Right lung (tissue), 5 donors: Measurements from ENCODE around the gene SPEF2. TPM values are rescaled to one million over a fixed set of nuclear protein-coding genes. Genes with fewer than 3 reads are reported as not detected.

ENCODE experiments used
- DNase-seq, 2 donors: peaks; one replicate each; pipeline ENCODE4 v3.0.0-alpha.2; 2013
- polyA plus RNA-seq, 5 donors: library from polyadenylated mRNA; unstranded; fragments of 120-200 nt; gene quantifications; one replicate each; pipeline versions ENCODE4 v1.2.1 to v1.2.3, GENCODE V29; 2013; ENCODE audit warnings: inconsistent platforms in 1 of 5, low replicate concordance in 1 of 5; ENCODE audit not compliant: insufficient read length in 5 of 5, insufficient read depth in 1 of 5

The SPEF2 gene
- polyA plus RNA-seq, 5 donors, result 29.3 to 56.4 (median 52.8) TPM

DNA sequence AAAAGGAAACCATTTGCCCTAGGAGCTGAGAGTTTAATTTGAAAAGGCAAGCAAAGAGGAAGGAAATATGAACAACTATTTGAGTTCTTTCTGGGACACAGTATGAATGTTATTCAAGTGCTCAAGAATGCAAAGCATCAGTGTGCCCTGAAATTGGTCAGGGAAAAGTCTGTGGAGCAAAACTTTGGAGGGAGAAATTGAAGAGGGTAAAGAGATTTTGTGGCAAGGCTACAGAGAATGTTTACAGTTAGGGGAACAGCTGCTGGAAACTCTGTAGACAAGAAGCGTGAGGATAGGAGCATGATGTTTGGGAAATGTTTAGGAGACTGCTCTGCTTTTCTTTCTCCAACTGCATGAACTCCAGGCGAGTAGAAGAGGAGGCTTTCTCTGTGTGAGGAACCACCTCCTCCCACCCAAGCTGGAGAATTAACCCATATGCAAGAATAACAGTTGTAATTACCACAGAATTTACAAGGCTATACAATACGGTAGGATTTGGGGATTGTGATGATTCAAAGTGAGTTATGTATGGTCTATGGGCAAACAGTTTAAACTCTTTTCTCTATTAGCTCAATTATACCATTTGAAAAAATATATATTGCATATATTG lies 163.6 kb downstream of the SPEF2 start:
- DNase-seq, result no peak

DNA sequence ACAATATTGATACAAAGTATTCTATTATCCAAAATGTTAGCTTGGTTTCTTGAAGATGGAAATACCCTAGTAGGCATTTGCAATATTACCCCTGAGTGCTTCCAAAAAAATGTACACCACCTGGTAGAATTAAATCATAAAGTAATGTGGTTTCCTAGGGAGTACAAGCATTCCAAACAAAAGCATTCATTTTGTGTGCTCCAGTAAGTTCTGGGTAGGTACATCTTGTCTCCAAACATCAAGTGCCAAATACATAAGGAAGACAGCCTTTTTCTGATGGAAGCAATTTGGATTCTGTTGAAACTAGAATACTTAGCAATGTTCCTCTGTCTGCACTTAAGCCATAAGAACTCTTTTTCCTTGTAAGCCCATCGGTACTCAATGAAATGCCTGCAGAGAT lies 165.9 kb downstream of the SPEF2 start:
- no peak for DNase-seq

DNA sequence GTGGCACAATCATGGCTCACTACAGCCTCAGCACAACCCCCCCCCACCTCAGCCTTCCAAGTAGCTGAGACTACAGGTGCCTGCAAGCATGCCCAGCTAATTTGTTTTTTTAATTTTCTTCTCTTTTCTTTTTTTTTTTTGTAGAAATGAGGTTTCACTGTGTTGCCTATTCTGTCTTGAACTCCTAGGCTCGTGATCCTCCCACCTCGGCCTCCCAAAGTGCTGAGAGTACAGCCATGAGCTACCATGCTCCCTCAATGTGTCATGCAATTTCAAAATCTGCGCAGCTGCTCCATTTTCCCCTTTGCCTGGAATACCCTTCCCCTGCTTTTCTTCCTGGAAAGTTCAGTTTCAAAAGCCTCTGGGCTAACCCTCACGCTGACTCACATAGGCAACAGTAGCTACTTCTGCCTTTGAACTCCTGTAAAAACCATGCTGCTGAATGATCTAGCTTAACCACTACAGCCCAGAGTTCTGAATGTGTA lies 168.0 kb downstream of the SPEF2 start:
- DNase-seq, result no peak

DNA sequence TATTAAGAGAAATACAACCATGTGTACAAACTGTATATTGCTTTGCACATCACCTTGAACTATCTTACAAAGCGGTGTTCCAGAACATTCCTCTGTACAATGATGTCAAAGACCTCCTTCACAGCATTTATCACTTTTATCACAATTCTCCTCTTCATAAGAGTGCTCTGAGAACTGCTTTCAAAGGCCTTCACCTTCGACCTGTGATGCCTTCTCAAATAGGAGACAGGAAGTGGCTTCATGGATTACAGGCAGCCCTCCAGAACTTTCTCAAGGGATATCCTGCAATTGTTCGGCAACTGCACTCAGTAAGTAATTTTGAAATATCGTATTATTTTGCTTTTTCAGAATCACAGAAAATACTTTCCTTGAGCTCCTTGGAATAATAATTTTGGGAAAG lies 171.1 kb downstream of the SPEF2 start:
- DNase-seq, result no peak

DNA sequence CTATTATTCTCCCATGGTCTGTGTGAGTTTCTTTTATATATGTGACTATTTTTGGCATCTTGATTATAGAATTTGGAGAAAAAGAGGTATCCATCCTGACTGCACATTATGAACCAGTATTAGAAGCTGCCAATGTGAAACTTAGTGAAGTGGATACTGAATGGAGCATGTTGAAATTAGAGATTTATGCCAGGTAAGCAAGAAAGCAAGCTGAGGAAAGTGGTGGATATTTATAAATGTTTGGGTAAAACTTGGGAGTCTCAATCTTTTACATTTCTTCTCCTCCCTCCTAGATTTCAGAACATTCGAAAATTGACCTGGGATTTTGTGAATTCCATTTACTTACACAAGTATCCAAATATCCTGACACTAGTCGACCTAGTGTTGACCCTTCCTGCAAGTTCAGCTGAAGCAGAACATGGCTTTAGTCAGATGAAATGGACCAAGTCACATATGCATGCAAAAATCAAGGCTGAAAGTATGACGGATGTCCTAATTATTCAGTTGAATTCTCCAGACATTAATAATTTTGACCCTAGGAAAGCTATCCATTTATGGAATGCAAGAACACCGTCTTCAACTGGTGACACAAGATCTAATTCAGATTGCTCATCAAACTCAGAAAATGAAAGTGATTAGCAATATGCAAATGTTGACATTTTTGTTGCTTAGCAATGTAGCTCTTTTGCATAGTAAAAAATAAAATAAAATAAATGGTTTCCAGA lies 172.2 kb downstream of the SPEF2 start:
- DNase-seq, result no peak

DNA sequence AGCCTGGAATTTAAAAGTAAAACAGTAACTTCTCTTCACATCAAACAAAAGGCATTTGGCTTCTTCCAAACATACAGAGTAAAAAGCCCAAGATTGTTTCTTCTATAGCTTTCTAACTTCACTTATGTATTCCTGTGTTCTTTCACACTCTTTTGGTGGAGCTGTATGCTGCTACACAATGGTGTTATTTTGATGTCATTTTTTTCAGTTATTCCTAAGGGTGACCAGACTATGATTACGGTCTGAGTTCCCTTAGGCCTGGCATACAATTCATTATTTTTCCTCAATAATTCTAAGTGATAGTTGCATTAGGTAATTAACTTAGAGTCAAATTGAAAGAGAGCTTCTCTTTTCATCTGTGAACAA lies 172.8 kb downstream of the SPEF2 start:
- DNase-seq, result no peak

DNA sequence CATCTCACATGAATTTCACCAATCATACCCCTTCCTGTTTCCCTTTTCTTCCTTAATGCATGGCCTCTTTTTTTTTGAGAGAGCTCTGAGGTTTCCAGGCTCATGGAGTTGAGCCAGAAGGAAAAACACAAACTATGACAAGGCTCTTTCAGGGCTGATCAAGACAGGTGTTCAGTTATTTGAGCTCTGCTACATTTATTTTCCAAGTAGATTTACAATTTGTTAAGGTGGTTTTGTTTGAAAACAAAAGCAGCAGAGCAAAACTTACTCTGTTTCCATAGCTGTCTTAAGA lies 176.6 kb downstream of the SPEF2 start:
- no peak for DNase-seq

DNA sequence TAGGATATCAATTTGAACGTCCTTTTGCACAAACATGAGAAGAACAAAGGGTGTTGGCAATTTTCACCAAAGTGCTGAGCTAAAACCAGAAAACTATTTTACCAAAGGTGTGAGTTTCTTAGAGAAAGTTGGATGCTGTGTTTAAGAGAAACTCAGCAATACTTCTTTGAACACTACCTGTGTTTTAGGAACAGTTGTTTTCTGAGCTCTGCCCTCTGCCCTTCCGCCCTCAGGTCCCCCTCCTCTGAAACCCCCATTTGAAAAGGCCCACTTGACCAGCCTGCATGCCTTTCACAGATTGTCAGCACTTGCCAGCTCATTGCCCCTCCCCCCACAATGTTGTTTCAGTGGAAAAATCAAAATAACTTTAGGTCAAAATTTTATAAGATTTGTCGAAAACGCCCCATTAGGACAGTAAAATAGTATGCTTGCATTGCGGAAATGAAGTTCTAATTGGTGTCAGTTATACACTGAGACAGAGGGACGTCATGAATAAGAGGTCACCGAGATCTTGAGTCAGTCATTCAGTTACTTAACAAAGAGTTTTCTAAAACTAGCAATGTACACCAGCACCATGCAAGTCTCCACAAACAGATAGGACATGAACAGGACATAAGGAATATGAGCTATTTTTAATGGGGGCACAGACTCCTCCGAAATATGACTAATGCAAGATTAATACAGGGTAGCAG lies 177.2 kb downstream of the SPEF2 start:
- DNase-seq, result no peak

DNA sequence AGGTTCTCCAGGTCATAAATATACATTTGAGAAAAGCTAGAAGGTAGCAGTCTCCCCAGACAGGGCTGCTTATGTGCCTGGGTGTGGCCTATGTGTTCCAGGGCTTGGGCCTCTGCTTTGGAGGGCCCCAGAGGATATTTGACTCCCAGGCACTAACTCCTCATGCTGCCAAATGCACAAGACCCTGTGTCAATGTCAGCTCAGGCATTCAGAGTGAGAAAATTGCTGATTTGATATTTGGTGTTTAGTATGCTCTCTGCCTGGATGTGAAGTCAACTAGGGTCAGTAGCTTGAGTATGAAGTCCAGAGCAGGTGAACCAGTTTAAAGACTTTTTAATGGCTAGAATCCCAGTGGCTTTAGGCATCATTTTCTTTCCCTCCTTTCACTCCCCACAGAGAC lies 181.5 kb downstream of the SPEF2 start:
- no peak for DNase-seq

DNA sequence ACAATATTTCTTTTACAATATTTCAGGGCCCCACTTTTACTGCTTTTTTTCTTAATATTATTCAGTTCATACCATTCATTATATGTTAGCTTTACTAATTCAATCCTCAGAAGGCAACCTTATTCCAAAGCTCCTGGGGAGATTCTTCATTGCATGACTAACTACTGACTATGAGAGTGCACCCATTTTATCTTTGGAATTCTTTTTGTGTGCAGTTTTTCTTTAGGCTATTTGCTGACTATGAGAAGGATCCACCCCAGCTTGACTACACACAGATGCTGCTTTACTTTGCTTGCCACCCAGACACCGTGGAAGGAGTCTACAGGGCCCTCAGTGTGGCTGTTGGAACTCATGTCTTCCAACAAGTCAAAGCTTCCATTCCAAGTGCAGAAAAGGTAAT lies 182.1 kb downstream of the SPEF2 start:
- DNase-seq, result no peak

DNA sequence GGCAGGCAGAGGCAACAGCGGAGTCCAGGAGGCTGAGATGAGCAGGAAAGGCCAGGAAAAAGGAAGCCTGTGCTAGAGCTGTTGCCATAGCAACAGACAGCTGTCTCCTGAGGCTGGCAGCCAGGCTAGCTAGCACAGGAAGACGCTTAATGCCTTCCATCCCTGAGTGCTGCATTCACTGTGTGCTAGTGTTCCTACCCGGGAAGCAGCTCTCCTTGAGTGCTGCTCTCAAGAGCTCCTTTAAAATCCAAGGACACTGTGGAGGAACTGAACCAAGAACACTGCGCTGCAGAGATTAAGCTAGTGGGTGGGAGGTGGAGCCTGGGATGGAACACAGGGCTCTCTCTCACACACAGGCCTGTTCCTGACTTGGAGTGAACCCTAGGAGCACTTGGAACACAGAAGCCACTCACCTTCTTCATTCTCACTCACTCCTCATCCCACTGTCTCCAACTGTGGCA lies 185.6 kb downstream of the SPEF2 start:
- DNase-seq, result peak; percentile 56 to 60

DNA sequence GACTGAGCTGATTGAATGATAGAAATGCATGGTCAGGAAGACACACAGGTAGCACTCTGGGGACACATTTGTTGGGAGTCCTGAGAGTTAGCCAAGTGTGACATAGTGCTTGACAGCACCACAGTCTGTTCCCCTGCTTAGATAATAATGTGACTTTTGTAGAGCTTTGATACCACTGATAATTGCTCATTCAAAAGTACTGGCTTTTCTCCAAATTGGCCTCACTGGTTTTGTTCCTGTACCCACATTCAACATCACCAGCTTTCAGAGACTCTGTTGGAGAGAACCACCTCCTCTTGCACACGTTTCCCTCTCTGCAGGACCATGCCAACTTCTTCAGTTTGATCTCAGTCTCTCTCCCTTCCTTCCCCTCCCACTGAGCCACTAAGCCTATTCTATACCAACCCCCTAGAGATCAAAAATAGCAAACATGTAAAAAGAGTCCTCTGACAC lies 186.6 kb downstream of the SPEF2 start:
- DNase-seq, result no peak

DNA sequence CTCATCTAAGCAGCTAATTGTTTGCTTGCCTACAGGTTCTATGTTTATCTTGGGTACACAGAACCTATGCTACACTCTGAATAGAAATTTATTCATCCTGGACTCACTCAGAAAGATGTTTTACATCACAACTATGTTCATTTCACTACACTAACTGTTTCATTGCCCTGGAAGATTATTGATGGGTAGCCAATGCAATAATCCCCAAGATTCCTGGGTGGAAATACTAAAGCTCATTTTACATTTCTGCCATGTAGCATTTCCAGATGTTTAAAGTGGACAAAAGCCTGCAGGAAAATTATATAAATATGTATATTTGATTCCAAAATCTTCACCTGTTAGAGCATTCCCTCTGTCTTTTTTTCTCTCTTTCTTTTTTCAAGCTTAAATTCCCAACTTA lies 187.2 kb downstream of the SPEF2 start:
- DNase-seq, result no peak

DNA sequence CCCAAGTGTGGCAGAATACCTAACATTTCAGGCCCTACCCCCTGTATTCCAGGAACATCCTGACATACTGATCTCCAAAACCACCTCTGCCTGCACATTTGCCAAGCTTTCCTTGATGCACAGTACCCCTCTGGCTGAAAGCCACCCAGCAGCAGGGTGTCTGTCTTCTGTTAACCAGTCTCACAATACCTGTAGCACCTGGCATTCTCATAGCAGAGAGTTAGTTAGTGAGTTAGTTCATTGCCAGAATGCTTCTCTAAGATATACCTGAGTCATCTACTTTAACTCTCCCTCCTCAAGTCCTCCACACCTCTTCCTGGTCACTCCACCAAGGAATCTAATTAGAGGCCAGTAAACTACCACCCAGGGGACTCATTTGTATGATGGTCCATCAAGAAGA lies 192.9 kb downstream of the SPEF2 start:
- DNase-seq, result no peak

DNA sequence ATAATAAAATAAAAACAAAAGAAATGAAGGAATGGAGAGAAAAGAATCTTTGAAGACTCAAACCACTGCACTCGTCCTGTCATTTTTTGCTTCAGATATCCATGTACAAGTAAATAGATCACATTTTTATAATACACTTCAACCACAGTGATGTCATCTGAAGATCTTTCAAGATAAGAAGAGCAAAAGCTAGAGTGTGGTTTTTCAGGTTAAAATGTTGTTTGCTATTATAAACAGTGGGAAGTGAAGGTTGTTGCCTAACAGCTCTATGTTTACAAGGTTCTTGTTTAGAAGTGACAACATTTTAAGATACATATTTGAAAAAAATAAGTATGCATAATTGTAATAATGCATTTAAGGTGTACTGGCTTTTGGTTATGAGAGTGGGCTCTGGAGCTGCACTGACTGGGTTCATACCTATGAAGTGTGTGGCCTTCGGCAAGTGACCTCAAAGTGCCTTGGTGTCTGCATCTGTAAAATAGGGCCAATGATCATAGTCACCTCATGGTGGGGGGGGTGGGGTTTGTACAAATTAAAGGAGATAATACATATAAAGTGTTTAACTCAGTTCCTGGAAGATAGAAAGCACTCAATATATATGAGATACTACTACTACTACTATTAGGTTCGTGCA lies 193.6 kb downstream of the SPEF2 start:
- DNase-seq, result no peak

DNA sequence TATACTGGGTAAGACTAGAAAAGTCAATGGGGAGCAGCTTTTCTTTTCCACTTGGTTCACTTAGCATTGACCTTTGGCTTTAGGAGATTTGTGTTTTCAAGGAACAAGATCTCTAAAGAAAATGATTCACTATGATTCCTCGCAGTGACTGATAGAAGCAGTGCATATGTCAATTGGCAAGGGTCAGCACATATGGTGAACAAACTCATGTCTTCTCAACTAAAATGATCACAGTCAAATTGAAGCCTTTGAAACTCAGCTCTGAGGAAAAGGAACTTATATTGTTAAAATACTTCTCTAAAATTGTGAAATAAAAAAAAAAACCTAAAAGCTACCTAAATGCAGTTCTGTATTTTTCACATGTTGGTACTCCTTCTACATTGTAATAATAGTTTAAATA lies 195.9 kb downstream of the SPEF2 start:
- no peak for DNase-seq

DNA sequence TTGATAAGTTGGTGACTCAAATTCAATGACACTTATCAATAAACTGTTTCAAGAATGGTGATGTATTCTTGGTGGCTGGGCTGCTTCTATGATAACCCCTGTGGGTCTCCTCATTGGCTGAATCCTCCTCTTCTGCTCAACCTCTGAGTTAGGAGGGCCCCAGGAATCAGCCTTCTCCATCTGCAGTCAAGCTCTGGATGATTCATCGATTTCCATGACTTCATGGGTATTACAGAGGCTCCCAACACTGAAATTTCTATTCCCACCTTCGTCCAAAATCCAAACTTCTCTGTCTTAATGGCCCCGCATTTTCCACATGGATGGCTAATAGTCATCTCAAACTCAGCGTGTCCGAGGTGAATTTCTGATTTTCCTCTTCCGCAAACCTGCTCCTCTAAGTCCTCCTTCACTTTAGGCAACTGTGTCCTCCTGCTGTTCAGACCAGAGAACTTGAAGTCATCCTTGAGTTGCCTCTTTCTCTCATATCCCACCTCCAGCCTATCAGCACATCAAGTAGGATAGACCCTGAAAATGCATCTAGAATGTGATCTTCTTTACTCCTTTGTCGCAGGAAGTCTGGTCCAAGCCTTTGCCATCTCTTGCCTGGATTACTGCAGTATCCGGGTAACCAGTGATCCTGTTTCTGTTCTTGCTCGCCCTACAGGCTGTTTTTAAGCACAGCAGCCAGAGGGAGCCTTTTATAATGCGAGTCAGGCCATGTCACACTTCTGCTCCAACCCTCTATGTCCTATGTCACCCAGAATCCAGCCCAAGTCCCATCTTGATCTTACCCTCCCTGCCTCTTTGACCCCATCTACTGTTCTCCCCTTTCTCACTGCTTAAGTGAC lies 197.7 kb downstream of the SPEF2 start:
- DNase-seq, result no peak

DNA sequence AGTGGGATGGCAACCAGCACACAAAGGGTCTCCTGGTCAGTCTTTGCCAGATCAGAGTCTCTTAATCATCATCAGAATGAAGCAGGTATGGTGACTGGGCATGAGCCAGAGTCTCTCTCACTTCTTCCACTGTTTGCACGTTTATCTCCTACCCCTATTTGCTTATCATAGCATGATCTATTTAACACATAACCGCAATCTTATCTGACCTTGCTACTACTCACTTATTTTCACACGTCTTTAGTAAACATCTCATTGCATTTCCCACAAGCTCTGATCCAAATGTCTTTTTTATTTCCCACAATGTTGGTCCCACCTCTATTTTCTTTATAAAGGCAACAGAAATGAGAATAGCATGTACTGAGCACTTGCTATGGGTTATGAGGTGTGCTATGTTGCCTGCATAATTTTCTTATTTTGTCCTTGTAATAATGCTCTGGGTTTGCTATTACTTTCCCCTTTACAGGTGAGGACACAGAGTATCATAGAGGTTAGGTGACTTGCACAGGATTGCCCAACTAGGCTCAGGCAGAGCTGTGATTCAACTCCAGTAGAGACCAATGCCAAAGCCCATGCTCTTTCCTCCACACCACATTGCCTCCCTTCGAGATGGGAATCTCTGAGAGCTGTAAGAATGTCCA lies 199.3 kb downstream of the SPEF2 start:
- no peak for DNase-seq

DNA sequence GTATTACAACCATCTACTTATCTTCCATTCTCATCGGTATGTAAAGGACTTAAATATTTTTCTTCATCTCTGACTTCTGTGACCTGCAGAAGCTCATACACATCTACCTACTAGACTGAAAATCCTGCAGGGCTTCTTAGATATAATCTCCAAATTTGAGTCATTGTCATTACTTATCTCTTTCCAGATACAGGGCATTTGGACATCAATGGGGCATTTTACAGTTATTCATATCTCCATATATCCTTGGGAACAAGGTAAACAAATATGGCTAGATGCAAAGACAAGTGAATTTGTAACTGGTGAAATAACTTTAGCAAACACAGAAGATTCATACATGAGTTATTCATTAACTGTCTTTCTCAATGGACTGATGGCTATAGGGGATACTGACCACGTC lies 201.4 kb downstream of the SPEF2 start:
- no peak for DNase-seq

DNA sequence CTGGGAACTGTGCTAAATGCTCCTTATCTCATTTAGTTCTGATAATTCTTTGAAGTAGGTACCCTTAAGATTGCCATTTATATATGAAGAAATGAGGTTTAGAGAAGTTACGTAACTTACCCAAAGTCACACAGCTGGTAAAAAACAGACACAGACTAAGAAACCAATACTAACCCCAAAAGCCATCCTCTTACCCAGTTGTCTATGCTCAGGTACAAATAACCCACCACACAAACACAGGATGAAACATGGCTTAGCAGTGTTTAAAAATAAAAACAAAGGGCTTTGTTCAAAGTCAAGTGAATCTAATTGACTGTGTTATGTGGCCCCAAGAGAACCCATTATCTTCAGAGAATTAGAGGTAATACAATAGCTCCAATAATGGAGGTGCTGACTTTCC lies 202.0 kb downstream of the SPEF2 start:
- DNase-seq, result no peak

DNA sequence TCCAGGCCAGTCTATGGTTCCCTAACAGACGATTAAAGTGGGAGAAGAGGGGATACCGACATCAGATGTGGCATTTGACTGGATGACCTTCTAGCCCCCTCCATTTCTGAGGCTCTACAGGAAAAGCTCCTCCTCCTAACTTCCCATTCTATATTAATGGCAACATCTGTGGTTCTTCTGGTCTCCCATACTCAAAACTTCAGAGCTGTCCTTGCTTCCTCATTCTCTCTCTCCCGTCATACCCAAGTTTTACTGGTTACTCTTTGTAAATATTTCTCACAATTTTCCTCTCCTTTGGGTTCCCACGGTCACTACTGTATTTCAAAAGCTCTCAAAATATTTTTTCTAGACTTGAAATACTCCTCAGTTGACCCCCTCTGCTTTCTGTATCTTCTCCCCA lies 203.1 kb downstream of the SPEF2 start:
- no peak for DNase-seq
